NCI-H446 (cell line): ENCODE results near the gene HDGFL2.

Source experiments
- DNase-seq, 2 experiments: peaks; one replicate each; lab custom pipeline; 2025; lab: John Stamatoyannopoulos, UW

HDGFL2 gene

GRCh38 chr19:4471403-4472173, 509 bp upstream of the HDGFL2 start:
- DNase-seq = peak; percentile 100

- no peak for DNase-seq
These were observed 1.1 kb downstream of the HDGFL2 start for GRCh38 chr19:4473011-4473762.

GRCh38 chr19:4473763-4474513, 1.8 kb downstream of the HDGFL2 start:
- DNase-seq = no peak

- DNase-seq = peak; percentile 66 to 86
These were observed 2.5 kb downstream of the HDGFL2 start for GRCh38 chr19:4474514-4475022.

DNA sequence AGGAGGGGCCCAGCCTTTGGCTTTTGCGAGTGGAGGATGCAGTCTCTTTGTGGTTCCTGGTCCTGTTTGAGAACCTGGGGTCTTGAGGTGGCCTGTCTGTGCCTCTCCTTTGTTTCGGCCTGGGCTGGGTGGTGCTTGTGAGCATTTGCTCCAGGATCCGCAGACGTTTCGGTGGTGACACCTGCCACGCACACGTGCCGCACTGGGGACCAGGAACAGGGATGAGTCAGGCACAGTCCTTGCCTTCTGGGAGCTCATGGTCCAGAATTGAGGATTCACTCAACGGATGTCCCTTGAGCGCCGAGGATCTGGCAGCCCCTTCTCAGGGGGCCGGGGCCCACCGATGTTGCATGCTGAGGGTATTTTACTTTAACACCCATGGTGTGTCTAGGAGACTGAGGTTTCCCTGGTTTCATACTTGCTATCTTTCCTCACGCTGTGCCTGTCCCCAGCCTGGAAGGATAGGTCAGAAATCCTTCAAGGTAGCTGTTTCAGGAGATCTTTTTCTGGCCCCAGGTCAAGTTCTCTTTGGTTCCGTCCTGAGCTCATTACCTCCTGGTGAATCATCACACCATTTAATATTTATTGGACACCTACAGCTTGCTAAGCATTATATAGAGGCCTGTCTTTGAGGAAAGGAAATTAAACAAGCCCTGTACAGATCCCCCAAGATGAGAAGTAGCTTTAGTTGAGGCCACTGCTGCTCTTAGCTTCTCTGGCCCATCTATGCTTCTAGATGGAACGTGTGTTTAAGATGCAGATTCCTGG, 5.1 kb downstream of the HDGFL2 start:
- no peak for DNase-seq

- DNase-seq = no peak
These were observed 10.7 kb downstream of the HDGFL2 start for GRCh38 chr19:4482721-4483364.

GRCh38 chr19:4483385-4483784, 11.3 kb downstream of the HDGFL2 start:
- DNase-seq = no peak

DNA sequence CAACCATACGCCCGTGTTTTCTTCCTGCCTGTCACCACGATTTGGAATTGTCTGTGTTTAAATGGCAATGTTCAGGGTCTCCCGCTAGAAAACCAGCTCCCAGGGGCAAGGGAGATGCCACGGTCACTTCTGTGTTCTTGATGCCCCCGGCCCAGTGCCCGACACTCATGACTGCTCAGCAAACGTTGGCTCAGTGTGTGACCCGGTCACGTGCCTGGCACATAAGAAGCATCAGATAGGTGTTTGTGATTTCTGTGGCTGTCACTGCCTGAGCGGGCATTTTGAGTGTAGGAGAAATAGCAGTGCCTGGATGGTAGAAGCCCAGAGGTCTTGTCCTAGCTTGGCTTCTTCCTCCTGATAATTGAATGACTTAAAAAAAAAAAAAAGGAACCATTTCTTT, 15.5 kb downstream of the HDGFL2 start:
- DNase-seq = no peak

DNA sequence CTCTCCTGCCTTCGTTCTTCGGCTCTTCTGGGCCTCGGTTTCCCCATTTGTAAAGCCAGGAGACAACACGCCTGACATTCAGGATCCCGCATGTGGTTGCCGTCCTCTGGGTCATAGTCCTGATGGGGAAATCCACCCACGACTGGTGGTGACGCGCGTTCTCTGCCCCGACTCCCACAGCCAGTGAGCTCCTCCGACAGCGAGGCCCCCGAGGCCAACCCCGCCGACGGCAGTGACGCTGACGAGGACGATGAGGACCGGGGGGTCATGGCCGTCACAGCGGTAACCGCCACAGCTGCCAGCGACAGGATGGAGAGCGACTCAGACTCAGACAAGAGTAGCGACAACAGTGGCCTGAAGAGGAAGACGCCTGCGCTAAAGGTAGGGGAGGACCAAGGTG, 16.4 kb downstream of the HDGFL2 start:
- no peak for DNase-seq

GRCh38 chr19:4491446-4491845, 19.3 kb downstream of the HDGFL2 start:
- no peak for DNase-seq

- no peak for DNase-seq
These were observed 20.4 kb downstream of the HDGFL2 start for GRCh38 chr19:4492337-4493103.

- DNase-seq = no peak
These were observed 21.2 kb downstream of the HDGFL2 start for GRCh38 chr19:4493104-4493928.

GRCh38 chr19:4493929-4494690, 22.0 kb downstream of the HDGFL2 start:
- no peak for DNase-seq

- DNase-seq = no peak
These were observed 22.6 kb downstream of the HDGFL2 start for GRCh38 chr19:4494691-4495064.

DNA sequence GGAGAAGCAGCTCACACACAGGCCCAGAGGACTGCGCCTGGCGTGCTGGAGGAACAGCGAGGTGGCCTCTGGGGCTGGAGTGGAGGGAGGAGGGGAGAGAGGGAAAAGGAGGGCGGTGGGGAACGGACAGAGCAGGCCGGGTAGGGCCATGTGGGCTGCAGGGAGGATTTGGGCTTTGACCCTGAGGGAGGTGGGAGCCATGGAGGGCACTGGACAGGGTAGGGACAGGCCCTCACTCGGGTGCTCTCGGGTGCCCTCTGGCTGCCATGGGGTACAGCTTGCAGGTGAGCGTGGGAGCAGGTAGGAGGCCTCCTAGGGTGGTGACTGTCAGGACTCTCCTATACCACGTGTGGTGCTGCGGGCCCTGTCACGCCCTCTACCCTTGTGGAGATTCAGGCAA, 23.4 kb downstream of the HDGFL2 start:
- no peak for DNase-seq

- no peak for DNase-seq
These were observed 24.2 kb downstream of the HDGFL2 start for GRCh38 chr19:4496304-4496703.

DNA sequence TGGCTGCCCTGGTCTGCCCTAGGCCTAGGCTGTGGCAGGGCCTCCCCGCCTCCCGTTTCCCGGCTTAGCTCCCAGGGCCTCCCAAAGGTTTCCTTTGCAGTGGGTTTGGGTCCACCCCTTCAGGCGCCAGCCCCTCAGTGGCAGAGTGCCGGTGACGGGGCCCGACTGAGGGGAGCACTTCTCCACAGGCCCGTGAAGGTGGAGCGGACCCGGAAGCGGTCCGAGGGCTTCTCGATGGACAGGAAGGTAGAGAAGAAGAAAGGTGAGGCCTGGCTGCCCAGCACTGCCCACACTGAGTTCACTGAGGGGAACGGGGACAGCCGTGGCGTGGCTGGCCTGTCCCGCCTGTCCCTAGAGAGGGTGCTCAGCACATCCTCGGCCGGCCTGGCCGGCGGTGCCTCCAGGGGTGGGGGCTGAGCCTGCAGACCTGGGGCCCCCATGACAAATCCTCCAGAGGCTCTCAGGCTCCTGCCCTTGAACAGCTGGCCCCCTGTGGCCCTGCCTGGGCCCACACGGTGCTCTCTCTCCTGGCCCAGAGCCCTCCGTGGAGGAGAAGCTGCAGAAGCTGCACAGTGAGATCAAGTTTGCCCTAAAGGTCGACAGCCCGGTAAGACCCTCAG, 25.8 kb downstream of the HDGFL2 start:
- DNase-seq = no peak

GRCh38 chr19:4498694-4499093, 26.6 kb downstream of the HDGFL2 start:
- DNase-seq = no peak
